Measurements from ENCODE around the gene DNM3. TPM values are rescaled to one million over a fixed set of nuclear protein-coding genes. Genes with fewer than 3 reads are reported as not detected.

DNM3 gene
- total and polyA plus RNA-seq, 9 of the 15 experiments (the other 6 are each of a cell fraction or from before 2014, with no cell fraction given), result 0.08 to 0.36 (median 0.22) TPM; not detected in 1

DNA sequence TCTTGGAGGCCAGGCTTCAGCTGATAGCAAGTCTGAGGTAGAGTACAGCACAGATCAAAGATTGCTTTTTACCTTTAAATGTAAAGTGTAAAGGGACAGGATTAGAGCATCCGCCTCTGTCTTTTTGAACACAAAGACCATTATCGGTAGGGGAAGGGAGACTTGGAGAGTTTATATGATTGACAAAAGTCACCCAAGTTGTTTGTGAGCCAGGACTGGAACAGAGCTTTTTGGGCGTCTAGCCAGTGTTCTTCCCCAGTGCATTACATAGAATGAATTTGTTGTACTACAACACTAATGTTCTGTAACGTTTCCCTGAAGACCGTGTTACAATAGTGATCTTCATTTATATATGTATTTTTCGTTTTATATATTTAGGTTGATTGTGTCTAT, 611.9 kb downstream of the DNM3 start:
- no peak overlapping the region for H3K4me3 ChIP-seq
- DNase-seq (ENCODE audit: extremely low read depth in 1 of 4, low spot score in 3 of 4) (no peak), ATAC-seq (no peak), FAIRE-seq (no peak)
- WGBS (ENCODE audit: insufficient coverage, low coverage, missing lambda C conversion rate), result 41% methylated on average over 6 of the region's 6 CpGs
- no peaks in the 10 kb centered on the region for H3K79me2 ChIP-seq (ENCODE audit: control insufficient read depth, insufficient read depth, low read length)
- peaks cover 36 to 59% of the 10 kb centered on the region in 2 experiments for H3K4me1 ChIP-seq (replicated peaks in 1 of 2; ENCODE audit: control insufficient read depth in 2 of 2, insufficient read depth in 2 of 2, low read length in 2 of 2)
- no TSS peak for BruUV-seq (replicated peaks)
- POLR2A ChIA-PET, result interaction anchor here (0.6 to 1.6 kb wide), 3 partner anchors 11 to 79 kb away, joined by 3 to 6 read pairs (median 3); partner anchors contain the start of gene SUCO
- H3K4me2 ChIP-seq (ENCODE audit: insufficient read depth, low read length), result peak overlapping the region; percentile 11
- in situ Hi-C loops (cut with MboI), result loop anchor here (5.0 kb wide), 1 partner anchor 274 kb away; no protein-coding TSS in a partner anchor
- H2AFZ ChIP-seq (ENCODE audit: low read depth, low read length), result peak overlapping the region; percentile 87
- H4K20me1 ChIP-seq (replicated peaks; ENCODE audit: control insufficient read depth, insufficient read depth, low read length), result no peaks in the 10 kb centered on the region
- H3K9me1 ChIP-seq (ENCODE audit: control insufficient read depth, insufficient read depth, low read length), result peaks cover 10% of the 10 kb centered on the region
- TF ChIP-seq HNRNPK (IDR thresholded peaks at IDR 0.05; ENCODE audit: low read depth, low read length, poor library complexity, severe bottlenecking) (no peak), U2AF1 (optimal IDR thresholded peaks at IDR 0.05; ENCODE audit: low read depth, low read length) (no peak), NUFIP1 (IDR thresholded peaks at IDR 0.05; ENCODE audit: partially characterized antibody) (peak; percentile 5), PBX2 (CRISPR knock-in tag; IDR thresholded peaks at IDR 0.05; ENCODE audit: low read depth) (no peak), PBX2 (tag; conservative IDR thresholded peaks at IDR 0.05; ENCODE audit: low read depth) (no peak)
- H3K36me3 ChIP-seq (ENCODE audit: control insufficient read depth, insufficient read depth, low read length), result no peaks in the 10 kb centered on the region
- H3K27ac ChIP-seq (ENCODE audit: extremely low read depth, low read depth, low read length), result 0 out of 3 replicates have a peak overlapping the region, but pooled peaks have one; percentile 24
- no peak overlapping the region; a peak in 1 of 4 replicates for H3K9ac ChIP-seq (ENCODE audit: insufficient read depth in 1 of 2, low read depth in 2 of 2, low read length in 2 of 2)
- intact Hi-C loops (cut with micrococcal nuclease), result loop anchor here (5.0 kb wide), 1 partner anchor 44 kb away; no protein-coding TSS in a partner anchor
- H3K27me3 ChIP-seq (ENCODE audit: control insufficient read depth in 2 of 2, insufficient read depth in 2 of 2, low read length in 2 of 2), result no peaks in the 10 kb centered on the region
- H3K9me3 ChIP-seq (replicated peaks; ENCODE audit: control insufficient read depth, insufficient read depth, low read depth, low read length), result no peaks in the 10 kb centered on the region
- CTCF ChIA-PET (ENCODE audit: low intra/inter-chr PET ratio), result interaction anchor here (1.1 kb wide), 1 partner anchor 11 kb away, joined by 3 read pairs; no protein-coding TSS in a partner anchor
